ES-I3 (cell line): Measurements from ENCODE around the gene MCCC1.
"Not testable (repeated sequence)": the region's sequence is repeated elsewhere in the genome, so short reads cannot be mapped to it uniquely, and the experiment has no call there.

Experiments
- H3K36me3 ChIP-seq: 2 replicates; pipeline ENCODE4 v1.6.1; 2013; ENCODE audit warnings: mild to moderate bottlenecking, low read length, control low read depth, moderate library complexity; ENCODE audit not compliant: insufficient read depth
- H3K4me1 ChIP-seq: 2 replicates; pipeline ENCODE4 v1.6.1; 2013; ENCODE audit warnings: mild to moderate bottlenecking, control low read depth, low read length; ENCODE audit not compliant: insufficient read depth
- H3K9ac ChIP-seq: 2 replicates; pipeline ENCODE4 v1.6.1; 2013; ENCODE audit warnings: low read depth, mild to moderate bottlenecking, low read length, moderate library complexity
- H3K9me3 ChIP-seq: 2 replicates; pipeline ENCODE4 v1.6.1; 2013; ENCODE audit warnings: mild to moderate bottlenecking, low read length, moderate library complexity; ENCODE audit not compliant: control insufficient read depth, insufficient read depth

Gene MCCC1

GRCh38 chr3:183116025-183116614, 16.8 kb upstream of the MCCC1 start:
- H3K4me1 ChIP-seq, result peaks cover 11% of the 10 kb centered on the region
- peak overlapping the region; percentile 50; the same call in 1 of the 2 replicates for H3K9ac ChIP-seq
- no peaks in the 10 kb centered on the region for H3K36me3 ChIP-seq
- H3K9me3 ChIP-seq, result no peaks in the 10 kb centered on the region; the same call in 1 of the 2 replicates

GRCh38 chr3:183114384-183115178, 15.3 kb upstream of the MCCC1 start:
- H3K4me1 ChIP-seq, result peaks cover 11% of the 10 kb centered on the region
- no peak overlapping the region for H3K9ac ChIP-seq
- H3K36me3 ChIP-seq, result no peaks in the 10 kb centered on the region
- no peaks in the 10 kb centered on the region; the same call in 1 of the 2 replicates for H3K9me3 ChIP-seq

GRCh38 chr3:183109847-183110246, 10.6 kb upstream of the MCCC1 start:
- not testable (repeated sequence) for H3K9me3 ChIP-seq, H3K36me3 ChIP-seq, H3K4me1 ChIP-seq, H3K9ac ChIP-seq

- Histone ChIP-seq H3K4me1 (no peaks in the 10 kb centered on the region), H3K9me3 (no peaks in the 10 kb centered on the region; the same call in 1 of the 2 replicates), H3K36me3 (no peaks in the 10 kb centered on the region), H3K9ac (no peak overlapping the region)
Measured at GRCh38 chr3:183108470-183108869, 9.2 kb upstream of the MCCC1 start.

GRCh38 chr3:183108001-183108449, 8.7 kb upstream of the MCCC1 start:
- H3K9me3 ChIP-seq, result no peaks in the 10 kb centered on the region; the same call in 1 of the 2 replicates
- no peaks in the 10 kb centered on the region for H3K4me1 ChIP-seq
- H3K9ac ChIP-seq, result no peak overlapping the region
- H3K36me3 ChIP-seq, result no peaks in the 10 kb centered on the region

- not testable (repeated sequence) for H3K9me3 ChIP-seq
Measured at GRCh38 chr3:183107372-183107771, 8.1 kb upstream of the MCCC1 start.

GRCh38 chr3:183106635-183107034, 7.3 kb upstream of the MCCC1 start:
- H3K4me1 ChIP-seq, result no peaks in the 10 kb centered on the region
- H3K36me3 ChIP-seq, result no peaks in the 10 kb centered on the region
- no peaks in the 10 kb centered on the region for H3K9me3 ChIP-seq

More at GRCh38 chr3:183107372-183107771, 8.1 kb upstream of the MCCC1 start:
- H3K4me1 ChIP-seq, H3K9ac ChIP-seq, H3K36me3 ChIP-seq: not testable (repeated sequence)

GRCh38 chr3:183103950-183104349, 4.7 kb upstream of the MCCC1 start:
- not testable (repeated sequence) for H3K36me3 ChIP-seq, H3K9ac ChIP-seq, H3K4me1 ChIP-seq, H3K9me3 ChIP-seq

More at GRCh38 chr3:183106635-183107034, 7.3 kb upstream of the MCCC1 start:
- no peak overlapping the region for H3K9ac ChIP-seq

- H3K36me3 ChIP-seq, H3K9ac ChIP-seq, H3K9me3 ChIP-seq, H3K4me1 ChIP-seq: not testable (repeated sequence)
Measured at GRCh38 chr3:183101040-183101439, 1.7 kb upstream of the MCCC1 start.

GRCh38 chr3:183100376-183100775, 1.1 kb upstream of the MCCC1 start:
- no peaks in the 10 kb centered on the region for H3K9me3 ChIP-seq
- H3K36me3 ChIP-seq, result no peaks in the 10 kb centered on the region
- no peak overlapping the region for H3K9ac ChIP-seq
- peaks cover 6% of the 10 kb centered on the region for H3K4me1 ChIP-seq

- Histone ChIP-seq H3K9me3 (no peaks in the 10 kb centered on the region), H3K4me1 (peaks cover 6% of the 10 kb centered on the region), H3K9ac (peak overlapping the region; percentile 85; the same call in 1 of the 2 replicates), H3K36me3 (no peaks in the 10 kb centered on the region)
Measured at GRCh38 chr3:183099838-183100204, 525 bp upstream of the MCCC1 start.

GRCh38 chr3:183098536-183099025, 715 bp downstream of the MCCC1 start:
- peaks cover 6% of the 10 kb centered on the region for H3K4me1 ChIP-seq
- no peaks in the 10 kb centered on the region for H3K9me3 ChIP-seq
- peak overlapping the region; percentile 85 for H3K9ac ChIP-seq
- no peaks in the 10 kb centered on the region for H3K36me3 ChIP-seq

GRCh38 chr3:183094711-183095110, 4.6 kb downstream of the MCCC1 start:
- Histone ChIP-seq H3K36me3 (peaks cover 7% of the 10 kb centered on the region; the same call in 1 of the 2 replicates), H3K9me3 (no peaks in the 10 kb centered on the region), H3K4me1 (peaks cover 6% of the 10 kb centered on the region), H3K9ac (no peak overlapping the region)

GRCh38 chr3:183092256-183092655, 7.0 kb downstream of the MCCC1 start:
- Histone ChIP-seq H3K36me3 (peaks cover 7% of the 10 kb centered on the region; the same call in 1 of the 2 replicates), H3K9ac (no peak overlapping the region), H3K4me1 (peaks cover under 1% of the 10 kb centered on the region), H3K9me3 (no peaks in the 10 kb centered on the region)

GRCh38 chr3:183087184-183087583, 12.1 kb downstream of the MCCC1 start:
- H3K36me3 ChIP-seq, result peaks cover 11% of the 10 kb centered on the region

More at GRCh38 chr3:183087184-183087583, 12.1 kb downstream of the MCCC1 start:
- Histone ChIP-seq H3K4me1 (no peaks in the 10 kb centered on the region), H3K9ac (no peak overlapping the region), H3K9me3 (no peaks in the 10 kb centered on the region)
